Smooth muscle cell (in vitro differentiated cells): ENCODE results near the gene TFPI. TPM values are rescaled to one million over a fixed set of nuclear protein-coding genes. Genes with fewer than 3 reads are reported as not detected.

ENCODE experiments used
- DNase-seq: peaks from one replicate; lab custom pipeline; 2025; ENCODE audit not compliant: unreplicated experiment; lab: John Stamatoyannopoulos, UW
- H2AFZ ChIP-seq: fragments of 200-600 bp; sonication (generic); 2 replicates; pipeline ENCODE4 v1.6.0; 2016; ENCODE audit warnings: antibody characterized with exemption, low read depth, mild to moderate bottlenecking
- H3F3A ChIP-seq: fragments of 200-600 bp; sonication (generic); 2 replicates; pipeline ENCODE4 v1.6.0; 2017; ENCODE audit warnings: antibody characterized with exemption, low read depth
- H3K27ac ChIP-seq: fragments of 200-600 bp; sonication (generic); 2 replicates; pipeline ENCODE4 v1.5.1; 2016; ENCODE audit warnings: low read depth, mild to moderate bottlenecking
- H3K27me3 ChIP-seq: fragments of 200-600 bp; sonication (generic); 2 replicates; pipeline ENCODE4 v1.6.1; 2016; ENCODE audit warnings: low read depth, mild to moderate bottlenecking
- H3K36me3 ChIP-seq: fragments of 200-600 bp; sonication (generic); 2 replicates; pipeline ENCODE4 v1.5.1; 2016; ENCODE audit warnings: low read depth
- H3K4me1 ChIP-seq: fragments of 200-600 bp; sonication (generic); 2 replicates; pipeline ENCODE4 v1.5.1; 2016; ENCODE audit warnings: low read depth
- H3K4me2 ChIP-seq: fragments of 200-600 bp; sonication (generic); 2 replicates; pipeline ENCODE4 v1.6.0; 2016; ENCODE audit warnings: mild to moderate bottlenecking
- H3K4me3 ChIP-seq: fragments of 200-600 bp; sonication (generic); 2 replicates; pipeline ENCODE4 v1.5.1; 2016; ENCODE audit warnings: mild to moderate bottlenecking
- H3K79me2 ChIP-seq: fragments of 200-600 bp; sonication (generic); 2 replicates; pipeline ENCODE4 v1.6.0; 2016; ENCODE audit warnings: low read depth, mild to moderate bottlenecking
- H3K9ac ChIP-seq: fragments of 200-600 bp; sonication (generic); 2 replicates; pipeline ENCODE4 v1.6.0; 2016; ENCODE audit warnings: low read depth
- H3K9me3 ChIP-seq: fragments of 200-600 bp; sonication (generic); replicated peaks from 2 replicates; pipeline ENCODE4 v1.5.1; 2016; ENCODE audit warnings: low read depth
- H4K20me1 ChIP-seq: fragments of 200-600 bp; sonication (generic); 2 replicates; pipeline ENCODE4 v1.6.0; 2016; ENCODE audit warnings: low read depth
- CTCF ChIP-seq: fragments of 200-600 bp; sonication (generic); IDR thresholded peaks from 2 replicates; pipeline ENCODE4 v1.5.1; 2017; ENCODE audit warnings: borderline replicate concordance, mild to moderate bottlenecking, antibody characterized with exemption; ENCODE audit not compliant: insufficient read depth, poor library complexity, severe bottlenecking
- WGBS: methylation state at CpG from one replicate; pipeline ENCODE4 v1.1.7; 2016; ENCODE audit warnings: low lambda C conversion rate; 5-methylcytosine and 5-hydroxymethylcytosine counted together
- polyA plus RNA-seq: library from polyadenylated mRNA; unstranded; fragments of >200 nt; fragmentation: Nextera tagmentation; extraction: Ambion mirVana; gene quantifications from 2 replicates; pipeline ENCODE4 v1.2.1, GENCODE V29; 2016
- total RNA-seq: library from RNA; depleted of rRNA; stranded (reverse); fragments of >200 nt; gene quantifications from 2 replicates; pipeline ENCODE4 v1.2.3, GENCODE V29; 2014

TFPI gene
- total and polyA plus RNA-seq, 2 experiments from 2014 or later = 169 to 194 TPM

DNA sequence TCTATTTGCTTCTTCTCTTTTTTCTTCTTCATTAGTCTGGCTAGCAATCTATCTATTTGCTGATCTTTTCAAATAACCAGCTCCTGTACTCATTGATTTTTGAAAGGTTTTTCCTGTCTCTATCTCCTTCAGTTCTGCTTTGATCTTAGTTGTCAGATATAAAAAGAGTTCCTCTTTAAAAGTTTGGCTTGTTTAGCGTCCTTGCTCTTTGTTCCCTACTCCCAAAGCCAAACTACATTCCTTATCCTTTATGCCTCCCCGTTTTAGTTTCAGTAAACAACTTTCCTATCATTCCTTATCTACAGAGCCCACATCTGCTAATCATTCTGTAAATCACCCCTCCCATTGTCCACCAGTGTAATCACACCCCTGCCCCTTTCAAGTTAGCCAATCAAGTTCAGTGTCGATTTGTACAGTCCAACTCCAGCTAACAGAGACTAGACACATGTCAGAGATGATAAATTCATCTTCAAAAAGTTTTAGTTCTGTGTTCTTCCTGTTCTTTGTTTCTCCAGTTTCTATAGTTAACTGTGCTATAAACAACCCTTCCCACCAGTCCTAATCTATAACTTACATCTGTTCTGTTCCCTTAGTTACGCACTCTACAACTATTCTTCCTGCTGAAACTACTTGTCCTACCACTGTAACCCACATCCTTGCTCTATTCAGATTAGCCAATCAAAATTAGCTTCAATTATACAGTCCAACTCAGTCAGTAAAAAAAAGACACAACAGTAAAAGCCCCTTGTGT lies 44.4 kb downstream of the TFPI start:
- Histone ChIP-seq H3F3A (no peaks in the 10 kb centered on the region), H3K79me2 (no peaks in the 10 kb centered on the region), H3K36me3 (no peaks in the 10 kb centered on the region), H3K4me1 (peaks cover 30% of the 10 kb centered on the region), H3K4me2 (no peak overlapping the region), H3K9me3 (no peaks in the 10 kb centered on the region), H3K9ac (no peak overlapping the region), H3K4me3 (no peak overlapping the region), H2AFZ (no peak overlapping the region), H4K20me1 (no peaks in the 10 kb centered on the region), H3K27ac (peak overlapping the region; percentile 52), H3K27me3 (no peaks in the 10 kb centered on the region)
- DNase-seq = no peak
- 45% methylated on average over 4 of the region's 4 CpGs for WGBS
- TF ChIP-seq CTCF = no peak

DNA sequence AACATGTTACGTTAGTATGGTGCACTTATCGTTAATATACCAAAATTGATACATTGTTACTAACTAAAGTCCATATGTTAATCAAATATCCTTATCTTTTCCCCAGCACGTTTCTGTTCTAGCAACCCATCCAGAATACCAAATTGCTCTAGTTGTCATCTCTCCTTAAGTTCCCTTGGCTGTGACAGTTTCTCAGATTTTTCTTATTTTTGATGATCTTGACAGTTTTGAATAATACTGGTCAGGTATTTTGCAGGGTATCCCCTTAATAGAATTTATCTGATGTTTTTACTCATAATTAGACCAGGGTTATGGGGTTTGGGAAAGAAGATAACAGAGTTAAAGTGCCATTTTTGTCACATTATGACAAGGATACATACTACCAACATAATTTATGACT lies 47.8 kb downstream of the TFPI start:
- H3K4me1 ChIP-seq = peaks cover 24% of the 10 kb centered on the region
- H3K4me2 ChIP-seq = no peak overlapping the region
- DNase-seq = no peak
- H3K4me3 ChIP-seq = no peak overlapping the region
- 70% methylated on average over 3 of the region's 3 CpGs for WGBS
- no peak overlapping the region for H3K9ac ChIP-seq
- no peaks in the 10 kb centered on the region for H3K27me3 ChIP-seq
- H4K20me1 ChIP-seq = no peaks in the 10 kb centered on the region
- no peak for TF ChIP-seq CTCF
- H3K36me3 ChIP-seq = no peaks in the 10 kb centered on the region
- peaks cover 6% of the 10 kb centered on the region for H3F3A ChIP-seq
- no peaks in the 10 kb centered on the region for H3K9me3 ChIP-seq
- no peak overlapping the region for H3K27ac ChIP-seq
- H3K79me2 ChIP-seq = no peaks in the 10 kb centered on the region
- no peak overlapping the region for H2AFZ ChIP-seq

DNA sequence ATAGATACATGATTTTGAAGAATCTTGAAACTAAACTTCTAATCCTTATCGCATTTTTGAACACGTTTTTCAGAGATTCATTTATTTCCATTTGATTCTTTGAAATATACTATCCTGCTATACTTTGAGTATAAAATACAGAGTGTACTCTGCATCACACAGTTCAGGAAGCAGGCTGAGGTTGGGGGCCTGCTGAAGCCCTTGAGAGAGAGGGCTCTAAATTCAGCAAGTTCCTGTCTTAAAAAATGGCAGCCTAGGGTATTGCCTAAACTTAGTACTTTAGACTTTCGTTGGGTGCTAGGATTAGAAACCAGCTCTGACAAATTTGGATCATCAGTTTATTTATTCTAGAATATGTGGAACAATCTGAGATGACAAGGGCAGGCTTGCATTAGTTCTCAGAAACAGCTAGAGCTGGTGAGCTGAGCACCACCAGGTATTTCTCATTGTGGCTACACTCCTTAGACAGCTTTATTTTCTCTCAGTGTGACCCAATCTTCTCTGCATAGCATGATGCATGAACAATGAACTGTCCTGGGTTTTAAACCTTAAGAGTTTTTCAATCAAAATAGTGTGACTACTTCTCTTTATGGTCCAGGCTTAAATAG lies 49.1 kb downstream of the TFPI start:
- H3K36me3 ChIP-seq = no peaks in the 10 kb centered on the region
- H3K9me3 ChIP-seq = no peaks in the 10 kb centered on the region
- no peaks in the 10 kb centered on the region for H3K27me3 ChIP-seq
- no peak overlapping the region for H2AFZ ChIP-seq
- no peaks in the 10 kb centered on the region for H3K79me2 ChIP-seq
- no peak overlapping the region for H3K27ac ChIP-seq
- no peak for TF ChIP-seq CTCF
- 70% methylated on average over 3 of the region's 3 CpGs for WGBS
- H4K20me1 ChIP-seq = no peaks in the 10 kb centered on the region
- no peak overlapping the region for H3K4me2 ChIP-seq
- H3F3A ChIP-seq = peaks cover 6% of the 10 kb centered on the region
- no peak overlapping the region for H3K4me3 ChIP-seq
- no peak for DNase-seq
- H3K4me1 ChIP-seq = peaks cover 12% of the 10 kb centered on the region
- no peak overlapping the region for H3K9ac ChIP-seq
